Endothelial cell of umbilical vein (primary cell): ENCODE measurements around the gene AGBL3.

Experiments
- CTCF ChIP-seq, 2 donors: IDR thresholded peaks; 1 replicate in 1 of 2; 2 replicates in 1 of 2; pipeline ENCODE4 v1.5.1; 2011; ENCODE audit warnings: low read length in 2 of 2, mild to moderate bottlenecking in 2 of 2, moderate library complexity in 2 of 2, control low read depth in 1 of 2, inconsistent platforms in 1 of 2, low read depth in 1 of 2; ENCODE audit not compliant: insufficient read depth in 1 of 2; ENCODE audit errors: extremely low read depth in 1 of 2
- FOS ChIP-seq: IDR thresholded peaks from 2 replicates; pipeline ENCODE4 v1.6.1; 2011; ENCODE audit warnings: mild to moderate bottlenecking, low read length, moderate library complexity, borderline replicate concordance; ENCODE audit not compliant: insufficient read depth
- POLR2AphosphoS5 ChIP-seq: IDR thresholded peaks from 2 replicates; pipeline ENCODE4 v1.6.1; 2012; ENCODE audit warnings: low read depth, mild to moderate bottlenecking, control low read depth, low read length, moderate library complexity; ENCODE audit not compliant: insufficient read depth

- TF ChIP-seq CTCF (IDR thresholded peaks at IDR 0.05; ENCODE audit: extremely low read depth in 1 of 2, insufficient read depth in 1 of 2, low read depth in 1 of 2, low read length in 2 of 2) (no peak), POLR2AphosphoS5 (no peak), FOS (no peak)
These were observed 163.9 kb downstream of the AGBL3 start for GRCh38 chr7:135150072-135150782.
